CD4-positive, alpha-beta T cell treated with Interleukin-1 beta for 1 hour (primary cell): ENCODE results near the gene LILRB5.
"Not testable (repeated sequence)": the region's sequence is repeated elsewhere in the genome, so short reads cannot be mapped to it uniquely, and the experiment has no call there.

Experiments used
- DNase-seq, 2 donors: peaks; one replicate each; pipeline ENCODE4 v3.0.0-alpha.2; 2020 to 2022

The LILRB5 gene

DNA sequence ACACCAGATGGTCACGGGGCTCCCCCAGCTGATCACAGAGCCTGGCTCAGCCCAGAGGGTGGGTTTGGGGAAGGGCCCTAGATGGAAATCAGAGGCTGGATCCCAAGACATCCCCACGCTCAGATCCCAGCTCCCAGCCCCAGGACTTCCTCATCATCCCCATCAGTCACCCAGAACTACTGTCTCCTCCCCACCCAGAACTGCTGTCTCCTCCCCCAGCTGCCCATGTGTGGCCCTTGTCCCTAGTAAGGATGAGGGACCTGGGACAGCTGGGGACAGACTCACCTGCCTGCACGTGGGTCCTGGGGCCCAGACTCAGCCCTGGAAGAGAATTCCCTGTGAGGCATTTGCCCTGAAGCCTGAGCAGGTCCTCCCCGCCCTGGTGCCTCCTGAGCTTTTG, 14.8 kb downstream of the LILRB5 start:
- not testable (repeated sequence) for DNase-seq

GRCh38 chr19:54240372-54241336, 16.4 kb downstream of the LILRB5 start:
- not testable (repeated sequence) for DNase-seq

GRCh38 chr19:54239491-54240371, 17.3 kb downstream of the LILRB5 start:
- DNase-seq: not testable (repeated sequence)

GRCh38 chr19:54233941-54234340, 23.1 kb downstream of the LILRB5 start:
- DNase-seq: no peak

DNA sequence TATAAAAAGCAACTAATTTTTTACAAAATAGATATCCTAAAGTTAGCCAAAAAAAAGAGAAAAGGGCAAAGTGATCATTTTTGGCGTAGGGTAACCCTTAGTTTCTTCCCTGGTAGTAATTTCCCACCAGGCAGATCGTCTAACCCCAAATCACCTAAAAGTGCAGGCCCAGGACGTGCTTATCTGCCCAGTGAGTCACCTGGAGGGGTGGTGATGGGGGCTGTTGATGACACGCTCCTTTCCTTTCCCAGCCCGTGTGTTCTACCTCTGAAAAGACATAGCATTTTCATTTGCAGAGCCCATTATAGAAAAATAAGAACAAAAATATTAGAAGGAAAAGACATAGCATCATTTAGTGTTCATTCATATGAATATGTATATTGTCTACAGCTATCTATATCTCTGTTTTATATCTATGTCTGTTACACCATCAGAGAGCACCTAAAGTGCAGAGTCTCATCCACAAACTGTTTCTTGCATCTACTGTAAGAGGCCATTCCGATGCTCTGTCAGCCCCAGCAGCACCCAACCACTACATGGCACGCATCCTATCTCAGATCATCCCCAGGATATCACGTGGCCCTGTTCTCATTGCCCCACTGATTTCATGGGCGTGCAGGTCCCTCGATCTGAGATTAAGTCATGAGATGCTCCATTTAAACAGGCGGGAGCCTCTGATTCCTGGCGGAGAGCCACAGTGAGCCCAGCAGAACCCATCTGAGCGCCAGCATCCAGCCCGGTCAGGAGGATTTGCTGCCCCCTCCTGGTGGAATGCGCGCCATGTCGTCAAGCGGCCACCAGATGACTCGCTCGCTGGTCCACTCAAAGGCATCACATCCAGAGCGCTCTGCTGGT, 25.8 kb downstream of the LILRB5 start:
- DNase-seq: peak; percentile 82 to 85

DNA sequence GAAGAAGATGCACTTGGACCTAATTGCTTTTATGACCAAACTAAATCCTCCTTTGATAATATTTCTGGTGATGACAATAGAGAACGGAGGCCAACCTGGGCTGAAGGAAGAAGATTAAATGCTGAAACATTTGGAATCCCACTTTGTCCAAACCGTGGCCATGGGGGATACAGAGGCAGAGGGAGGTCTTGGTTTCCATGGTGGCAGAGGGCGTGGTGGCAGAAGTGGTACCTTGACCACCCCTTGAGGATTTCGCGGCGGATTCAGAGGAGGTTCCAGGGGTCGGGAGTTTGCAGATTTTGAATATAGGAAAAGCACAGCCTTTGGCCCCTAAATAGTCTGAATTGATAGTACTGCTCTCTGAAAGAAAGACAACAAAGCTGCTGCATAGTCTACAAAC, 27.0 kb downstream of the LILRB5 start:
- no peak for DNase-seq

DNA sequence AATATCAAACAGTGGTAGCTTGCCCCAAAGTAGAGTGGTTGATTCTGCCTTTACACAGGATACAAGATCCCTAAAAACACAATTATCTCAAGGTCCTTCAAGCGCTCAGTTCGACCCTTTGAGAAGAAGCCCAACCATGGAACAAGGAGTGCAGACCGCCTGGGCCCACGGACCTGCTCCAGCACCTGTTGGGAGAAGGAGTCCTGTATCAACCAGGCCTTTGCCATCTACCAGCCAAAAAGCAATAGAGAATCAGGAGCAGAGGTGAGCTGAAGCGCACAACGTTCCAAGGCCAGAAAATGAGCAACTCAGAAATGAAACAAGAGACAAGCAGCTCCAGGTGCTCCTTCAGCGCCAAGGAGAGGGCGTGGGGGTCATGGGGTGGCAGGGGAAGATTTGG, 27.9 kb downstream of the LILRB5 start:
- no peak for DNase-seq

DNA sequence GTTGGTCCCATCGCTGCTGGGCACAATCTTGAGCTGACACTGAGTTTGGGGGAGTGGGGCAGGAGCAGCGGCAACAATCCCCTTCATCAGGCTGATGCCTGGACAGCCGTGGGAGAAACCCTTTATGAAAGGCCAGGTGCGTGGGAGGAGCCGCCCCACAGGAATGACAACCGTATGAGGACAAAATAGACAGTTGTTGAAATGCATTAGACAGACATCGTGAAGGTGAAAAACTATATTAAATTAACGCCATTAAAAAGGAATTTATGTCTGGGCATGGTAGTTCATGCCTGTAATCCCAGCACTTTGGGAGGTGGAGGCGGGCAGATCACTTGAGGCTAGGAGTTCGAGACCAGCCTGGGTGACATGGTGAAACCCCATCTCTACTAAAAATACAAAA, 32.5 kb downstream of the LILRB5 start:
- DNase-seq: not testable (repeated sequence)

GRCh38 chr19:54223937-54224281, 33.2 kb downstream of the LILRB5 start:
- not testable (repeated sequence) for DNase-seq

GRCh38 chr19:54223277-54223936, 33.7 kb downstream of the LILRB5 start:
- not testable (repeated sequence) for DNase-seq

DNA sequence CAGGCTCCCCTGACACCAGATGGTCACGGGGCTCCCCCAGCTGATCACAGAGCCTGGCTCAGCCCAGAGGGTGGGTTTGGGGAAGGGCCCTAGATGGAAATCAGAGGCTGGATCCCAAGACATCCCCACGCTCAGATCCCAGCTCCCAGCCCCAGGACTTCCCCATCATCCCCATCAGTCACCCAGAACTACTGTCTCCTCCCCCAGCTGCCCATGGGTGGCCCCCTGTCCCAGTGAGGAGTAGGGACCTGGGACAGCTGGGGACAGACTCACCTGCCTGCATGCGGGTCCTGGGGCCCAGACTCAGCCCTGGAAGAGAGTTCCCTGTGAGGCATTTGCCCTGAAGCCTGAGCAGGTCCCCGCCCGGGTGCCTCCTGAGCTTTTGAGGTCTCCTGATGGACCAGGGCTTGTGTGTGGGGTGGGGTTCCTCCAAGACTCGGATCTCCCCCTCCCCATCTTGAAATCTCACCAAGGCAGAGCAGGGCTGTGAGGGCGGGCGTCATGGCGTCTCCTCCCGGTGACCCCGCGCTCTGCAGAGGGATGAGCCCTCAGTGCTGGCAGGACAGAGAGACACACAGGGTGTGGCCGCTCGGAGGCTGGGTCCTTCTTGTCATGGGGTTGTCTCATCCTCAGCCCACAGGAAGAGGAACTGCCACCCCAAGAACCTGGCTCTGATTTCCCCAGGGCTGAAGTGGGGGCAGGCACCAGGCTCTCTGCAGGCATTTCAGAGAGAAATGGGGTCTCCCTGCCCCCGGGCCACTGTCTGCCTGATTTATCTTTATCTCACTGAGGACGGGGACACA, 34.4 kb downstream of the LILRB5 start, which contains the start of gene LILRB3:
LILRB3 (minus strand) TSS at position 534 of the 803 bp plus-strand sequence; CDS start at position 503, 31 bp downstream.
- peak in 1 of 2 donors; percentile 63 for DNase-seq

GRCh38 chr19:54221947-54222346, 35.1 kb downstream of the LILRB5 start:
- DNase-seq: not testable (repeated sequence)

- not testable (repeated sequence) for DNase-seq
Observed at GRCh38 chr19:54219702-54220101, 37.4 kb downstream of the LILRB5 start.

DNA sequence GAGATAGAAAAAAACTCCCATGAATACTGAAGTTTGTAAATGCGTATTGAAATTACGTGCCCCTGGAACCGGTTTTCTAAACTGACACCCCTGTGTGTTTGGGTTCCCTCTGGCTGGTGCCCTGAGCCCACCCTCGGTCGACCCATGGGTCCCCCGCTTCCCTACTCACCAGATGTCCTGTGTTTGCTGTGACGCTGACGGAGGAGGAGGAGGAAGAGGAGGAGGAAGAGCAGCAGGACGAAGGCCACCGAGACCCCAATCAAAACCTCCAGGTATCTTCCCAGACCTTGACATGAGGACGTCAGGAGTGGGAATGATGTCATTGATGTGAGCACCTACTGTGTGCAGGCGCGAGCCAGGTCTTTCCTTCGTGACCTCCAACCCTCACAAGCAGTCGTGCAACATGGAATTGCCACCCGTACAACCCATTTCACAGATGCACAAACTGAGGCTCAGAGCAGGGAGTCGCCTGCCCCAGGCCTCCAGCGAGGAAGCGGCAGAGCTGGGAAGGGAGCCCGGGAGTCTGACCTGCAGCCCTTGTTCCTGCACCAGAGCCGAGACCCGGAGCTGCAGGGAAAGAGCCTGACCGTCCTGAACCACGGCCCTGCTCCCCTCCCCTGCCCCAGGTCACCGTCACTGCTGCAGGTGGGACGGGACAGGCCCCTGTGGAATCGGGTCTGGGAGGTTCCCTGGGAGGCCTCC, 38.0 kb downstream of the LILRB5 start:
- no peak for DNase-seq

DNA sequence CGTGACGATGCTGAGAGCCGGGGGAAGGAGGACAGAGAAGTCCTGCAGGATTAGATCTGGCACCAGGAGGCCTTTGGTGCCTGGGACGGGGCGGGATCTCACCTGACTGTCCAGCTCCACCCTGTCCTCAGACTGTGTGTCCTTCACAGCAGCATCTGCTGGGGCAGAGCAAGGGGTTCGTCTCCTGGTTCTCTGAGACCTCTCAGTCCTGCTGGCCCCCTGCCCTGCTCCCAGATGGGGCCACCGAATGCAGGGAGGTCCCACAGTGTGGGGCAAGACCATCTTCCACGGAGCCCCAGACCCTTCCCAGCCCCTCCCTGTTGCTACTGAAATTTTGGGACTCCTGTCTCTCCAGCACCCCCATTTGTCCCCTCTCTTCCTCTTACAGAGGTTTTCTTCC, 38.8 kb downstream of the LILRB5 start:
- DNase-seq: no peak

DNA sequence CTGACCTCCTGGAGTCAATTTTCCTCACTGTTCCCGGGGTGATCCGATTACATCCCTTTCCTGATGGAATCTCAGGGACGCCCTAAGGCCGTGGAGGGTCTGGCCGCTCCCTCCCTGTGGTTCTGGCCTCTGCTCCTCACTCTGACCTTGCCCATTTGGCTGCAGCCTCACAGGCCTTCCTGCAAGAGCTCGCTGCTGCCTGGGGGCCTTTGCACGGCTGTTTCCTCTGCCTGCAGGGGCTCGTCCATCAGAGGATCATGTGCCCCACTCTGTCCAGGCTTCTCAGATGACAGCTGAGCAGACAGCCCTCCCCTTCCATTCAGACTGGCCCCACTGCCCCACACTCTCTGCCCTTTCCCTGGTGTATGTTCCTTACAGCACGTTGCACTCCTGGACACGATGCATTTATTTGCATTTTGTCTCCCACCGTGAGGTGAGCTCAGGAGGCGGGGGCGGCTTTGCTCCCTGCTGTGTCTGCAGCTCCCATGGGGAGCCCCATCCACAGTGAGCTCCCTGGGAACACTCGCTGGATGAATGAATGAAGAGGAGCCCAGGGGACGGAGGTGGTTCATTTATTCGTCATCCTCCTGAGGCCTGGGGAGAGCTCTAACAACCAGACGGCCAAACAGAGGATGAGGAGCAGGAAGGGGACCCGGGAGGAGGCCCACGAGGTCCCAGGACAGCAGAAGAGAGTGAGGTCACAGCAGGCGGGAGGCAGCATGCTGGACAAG, 39.4 kb downstream of the LILRB5 start:
- not testable (repeated sequence) for DNase-seq

- no peak for DNase-seq
Observed at GRCh38 chr19:54216869-54217268, 40.2 kb downstream of the LILRB5 start.

- not testable (repeated sequence) for DNase-seq
Observed at GRCh38 chr19:54214734-54215133, 42.3 kb downstream of the LILRB5 start.

- DNase-seq: not testable (repeated sequence)
Observed at GRCh38 chr19:54214217-54214616, 42.9 kb downstream of the LILRB5 start.

DNA sequence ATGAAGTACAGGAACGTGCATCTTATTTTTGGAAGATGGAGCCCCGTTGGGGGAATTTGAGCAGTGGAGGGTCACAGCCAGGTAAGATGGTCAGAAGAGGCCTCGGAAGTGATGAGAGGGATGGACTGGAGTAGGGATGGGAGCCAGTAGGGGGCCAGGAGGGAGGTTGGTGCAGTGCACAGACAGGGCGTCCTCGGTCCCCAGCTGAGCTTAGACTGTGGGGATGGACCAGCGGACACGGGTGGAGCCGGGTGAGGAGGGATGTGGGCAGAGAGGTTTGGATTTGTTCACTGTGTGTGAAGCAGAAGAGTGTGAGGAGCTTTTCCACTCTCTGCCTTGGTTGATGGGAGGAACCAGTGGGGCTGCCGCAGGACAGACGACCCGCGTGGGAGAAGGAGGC, 45.8 kb downstream of the LILRB5 start:
- no peak for DNase-seq
